Thyroid gland (tissue), 4 donors: ENCODE data around the gene CIAO2B.
"Not testable (repeated sequence)": the region's sequence is repeated elsewhere in the genome, so short reads cannot be mapped to it uniquely, and the experiment has no call there.

Experiments used
- POLR2A ChIP-seq, 2 donors: fragments of 450-650 bp; IDR thresholded peaks; one replicate each; pipeline ENCODE4 v1.6.1; 2017; ENCODE audit warnings: antibody characterized with exemption in 2 of 2, mild to moderate bottlenecking in 2 of 2, moderate library complexity in 1 of 2
- TF ChIP-seq, protein P1 (sequence below), 6 experiments: fragments of 200-600 bp in 3 of 6; fragments of 450-650 bp in 3 of 6; sonication (generic) in 3 of 6; IDR thresholded peaks; one replicate each; pipeline ENCODE4 v1.5.1; 2016 to 2019; ENCODE audit warnings: antibody characterized with exemption in 6 of 6, mild to moderate bottlenecking in 2 of 6, inconsistent platforms in 1 of 6, moderate library complexity in 1 of 6

DNA sequence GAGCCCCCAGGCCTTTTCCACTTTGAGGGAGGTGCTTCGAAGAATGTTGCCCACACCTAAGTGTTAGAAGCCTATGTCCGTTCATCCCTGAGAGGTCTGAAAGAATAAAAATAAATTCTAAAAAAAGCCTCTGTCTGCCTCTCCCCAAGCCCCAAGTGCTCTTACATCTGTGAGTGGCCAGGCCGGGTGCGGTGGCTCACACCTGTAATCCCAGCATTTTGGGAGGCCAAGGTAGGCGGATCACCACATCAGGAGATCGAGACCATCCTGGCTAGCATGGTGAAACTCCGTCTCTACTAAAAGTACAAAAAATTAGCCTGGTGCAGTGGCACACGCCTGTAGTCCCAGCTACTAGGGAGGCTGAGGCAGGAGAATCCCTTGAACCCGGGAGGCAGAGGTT, 10.8 kb upstream of the CIAO2B start:
- TF ChIP-seq POLR2A (IDR thresholded peaks at IDR 0.05), result not testable (repeated sequence)
- TF ChIP-seq, protein P1, sequence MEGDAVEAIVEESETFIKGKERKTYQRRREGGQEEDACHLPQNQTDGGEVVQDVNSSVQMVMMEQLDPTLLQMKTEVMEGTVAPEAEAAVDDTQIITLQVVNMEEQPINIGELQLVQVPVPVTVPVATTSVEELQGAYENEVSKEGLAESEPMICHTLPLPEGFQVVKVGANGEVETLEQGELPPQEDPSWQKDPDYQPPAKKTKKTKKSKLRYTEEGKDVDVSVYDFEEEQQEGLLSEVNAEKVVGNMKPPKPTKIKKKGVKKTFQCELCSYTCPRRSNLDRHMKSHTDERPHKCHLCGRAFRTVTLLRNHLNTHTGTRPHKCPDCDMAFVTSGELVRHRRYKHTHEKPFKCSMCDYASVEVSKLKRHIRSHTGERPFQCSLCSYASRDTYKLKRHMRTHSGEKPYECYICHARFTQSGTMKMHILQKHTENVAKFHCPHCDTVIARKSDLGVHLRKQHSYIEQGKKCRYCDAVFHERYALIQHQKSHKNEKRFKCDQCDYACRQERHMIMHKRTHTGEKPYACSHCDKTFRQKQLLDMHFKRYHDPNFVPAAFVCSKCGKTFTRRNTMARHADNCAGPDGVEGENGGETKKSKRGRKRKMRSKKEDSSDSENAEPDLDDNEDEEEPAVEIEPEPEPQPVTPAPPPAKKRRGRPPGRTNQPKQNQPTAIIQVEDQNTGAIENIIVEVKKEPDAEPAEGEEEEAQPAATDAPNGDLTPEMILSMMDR (IDR thresholded peaks at IDR 0.05), result not testable (repeated sequence)
